Measurements from ENCODE around the gene ZBED5.

ZBED5 gene

GRCh38 chr11:10881892-10882291 is 24.0 kb upstream of the ZBED5 start:
- FAIRE-seq (no peak), DNase-seq (ENCODE audit: insufficient read length, low spot score) (no peak)

DNA sequence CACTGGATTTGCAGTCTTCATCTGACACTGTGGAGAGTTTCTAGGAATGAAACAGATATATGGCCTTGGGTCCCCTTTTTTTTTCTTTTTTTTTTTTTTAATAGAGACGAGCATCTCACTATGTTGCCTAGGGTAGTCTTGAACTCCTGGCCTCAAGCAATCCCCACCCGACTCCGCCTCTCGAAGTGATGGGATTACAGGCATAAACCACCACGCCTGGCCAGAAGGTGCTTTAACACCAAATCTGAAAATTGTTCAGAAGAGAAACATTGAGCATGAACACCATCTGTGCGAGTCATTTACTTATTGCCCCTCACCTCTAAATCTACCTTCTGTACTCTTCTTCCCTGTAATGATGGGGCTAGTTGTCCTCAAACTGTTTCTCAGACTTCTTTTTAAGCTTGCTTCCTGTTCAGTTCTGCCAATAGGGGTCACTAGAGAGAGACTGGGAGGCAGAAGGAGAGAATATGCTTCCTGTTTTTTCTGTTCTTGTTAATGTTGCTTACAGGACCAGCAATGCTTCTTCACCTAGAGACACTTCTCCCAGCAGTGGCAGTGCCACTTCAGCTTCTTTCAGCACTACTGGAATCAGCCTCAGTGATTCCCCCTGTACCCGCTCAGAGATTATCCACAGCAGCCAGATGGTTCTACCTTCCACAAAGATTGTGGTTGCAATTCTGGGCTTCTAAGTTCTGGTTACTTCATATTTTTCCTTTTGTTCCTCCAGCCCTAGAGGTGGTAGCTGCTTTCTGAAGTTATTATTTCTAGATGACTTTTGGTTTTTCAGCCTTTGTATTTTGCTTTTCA is 20.8 kb upstream of the ZBED5 start:
- FAIRE-seq (no peak), DNase-seq (ENCODE audit: insufficient read length, low spot score) (peak; percentile 45)

DNA sequence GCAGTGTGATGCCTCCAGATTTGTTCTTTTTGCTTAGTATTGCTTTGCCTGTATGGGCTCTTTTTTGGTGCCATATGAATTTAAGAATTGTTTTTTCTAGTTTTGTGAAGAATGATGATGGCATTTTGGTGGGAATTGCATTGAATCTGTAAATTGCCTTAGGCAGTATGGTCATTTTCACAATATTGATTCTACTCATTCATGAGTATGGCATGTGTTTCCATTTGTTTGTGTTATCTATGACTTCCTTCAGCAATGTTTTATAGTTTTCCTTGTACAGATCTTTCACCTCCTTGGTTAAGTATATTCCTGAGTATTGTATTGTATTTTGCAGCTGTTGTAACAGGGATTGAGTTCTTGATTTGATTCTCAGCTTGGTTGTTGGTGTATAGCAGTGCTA is 18.3 kb upstream of the ZBED5 start:
- DNase-seq (ENCODE audit: insufficient read length, low spot score): no peak
- FAIRE-seq: peak; percentile 20

DNA sequence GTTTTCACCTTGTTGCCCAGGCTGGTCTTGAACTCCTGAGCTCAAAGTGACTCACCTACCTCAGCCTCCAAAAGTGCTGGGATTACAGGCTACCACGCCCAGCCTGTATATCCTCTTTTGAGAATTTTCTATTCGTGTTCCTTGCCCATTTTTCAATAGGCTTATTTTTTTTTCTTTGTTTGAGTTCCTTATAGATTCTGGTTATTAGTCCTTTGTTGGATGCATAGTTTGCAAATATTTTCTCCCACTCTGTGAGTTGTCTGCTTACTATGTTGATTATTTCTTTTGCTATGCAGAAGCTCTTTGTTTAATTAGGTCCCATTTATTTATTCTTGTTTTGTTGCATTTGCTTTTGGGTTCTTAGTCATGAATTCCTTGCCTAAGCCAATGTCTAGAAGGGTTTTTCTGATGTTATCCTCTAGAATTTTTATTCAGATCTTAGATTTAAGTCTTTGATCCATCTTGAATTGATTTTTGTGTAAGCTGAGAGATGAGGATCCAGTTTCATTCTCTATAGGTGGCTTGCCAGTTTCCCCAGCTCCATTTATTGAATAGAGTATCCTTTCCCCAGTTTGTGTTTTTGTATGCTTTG is 17.7 kb upstream of the ZBED5 start:
- no peak for FAIRE-seq

GRCh38 chr11:10872097-10872496 is 14.2 kb upstream of the ZBED5 start:
- DNase-seq (ENCODE audit: insufficient read length, low spot score) (no peak), FAIRE-seq (no peak)

More for the DNA sequence above, 17.7 kb upstream of the ZBED5 start:
- DNase-seq (ENCODE audit: insufficient read length, low spot score): no peak

GRCh38 chr11:10868352-10868751 is 10.5 kb upstream of the ZBED5 start:
- FAIRE-seq (no peak), DNase-seq (ENCODE audit: insufficient read length, low spot score) (no peak)

- no peak for DNase-seq (ENCODE audit: insufficient read length, low spot score)
- FAIRE-seq: peak; percentile 40
Measured at GRCh38 chr11:10866893-10867331, 9.1 kb upstream of the ZBED5 start.

- FAIRE-seq (no peak), DNase-seq (ENCODE audit: insufficient read length, low spot score) (no peak)
Measured at GRCh38 chr11:10865837-10866270, 8.0 kb upstream of the ZBED5 start.

DNA sequence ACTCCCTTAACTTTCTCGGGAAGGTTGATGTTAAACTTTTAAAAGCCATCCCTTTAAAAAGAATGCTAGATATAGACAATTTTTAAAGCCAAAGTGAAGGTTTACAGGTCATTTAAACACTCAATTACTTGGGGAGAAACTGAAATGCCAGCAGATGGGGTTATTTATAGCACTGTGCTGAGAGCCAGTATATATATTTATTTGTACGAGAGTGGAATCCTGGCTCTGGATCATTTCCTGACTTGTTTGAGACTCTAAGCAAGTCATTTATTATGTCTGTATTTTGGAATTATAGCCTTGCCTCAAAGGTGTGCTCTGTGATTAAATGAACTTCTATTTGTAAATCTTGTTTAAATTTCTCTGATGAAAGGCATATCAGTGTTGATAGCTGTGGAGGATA is 6.8 kb upstream of the ZBED5 start:
- no peak for DNase-seq (ENCODE audit: insufficient read length, low spot score)
- no peak for FAIRE-seq

- no peak for FAIRE-seq
- no peak for DNase-seq (ENCODE audit: insufficient read length, low spot score)
Measured at GRCh38 chr11:10862446-10862845, 4.6 kb upstream of the ZBED5 start.

DNA sequence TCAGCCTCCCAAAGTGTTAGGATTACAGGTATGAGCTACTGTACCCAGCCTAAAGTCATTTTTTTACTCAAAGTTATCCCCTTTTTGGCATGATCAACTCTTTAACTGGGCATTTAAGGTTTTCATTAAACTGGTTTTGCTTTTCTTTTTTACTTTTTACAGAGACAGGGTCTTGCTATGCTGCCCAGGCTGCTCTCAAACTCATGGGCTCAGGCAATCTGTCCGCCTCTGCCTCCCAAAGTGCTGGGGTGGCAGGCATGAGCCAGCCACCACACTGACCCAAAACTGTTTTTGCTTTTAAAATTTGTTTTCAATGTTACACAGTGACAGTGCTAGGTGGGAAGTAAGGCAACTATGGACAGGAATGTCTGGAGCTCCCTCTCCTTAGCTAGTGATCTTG is 3.9 kb upstream of the ZBED5 start:
- FAIRE-seq (no peak), DNase-seq (ENCODE audit: insufficient read length, low spot score) (no peak)

DNA sequence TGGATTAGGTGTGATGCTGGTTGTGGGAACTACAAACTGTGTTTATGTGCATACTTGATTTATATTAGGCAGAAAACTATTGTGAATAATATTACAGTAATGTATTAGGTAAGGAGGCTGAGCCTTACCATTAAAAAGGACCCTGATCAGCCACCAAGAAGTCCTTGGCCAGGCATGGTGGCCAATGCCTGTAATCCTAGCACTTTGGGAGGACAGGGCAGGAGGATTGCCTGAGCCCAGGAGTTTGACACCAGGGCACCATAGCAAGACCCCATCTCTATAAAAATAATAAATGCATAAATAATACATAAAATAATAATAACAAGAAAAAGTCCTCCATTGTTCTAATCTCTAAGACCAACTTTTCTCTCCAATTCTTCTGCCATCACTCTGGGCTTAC is 3.2 kb upstream of the ZBED5 start:
- FAIRE-seq (no peak), DNase-seq (ENCODE audit: insufficient read length, low spot score) (no peak)

GRCh38 chr11:10858439-10859325 is 829 bp upstream of the ZBED5 start:
- DNase-seq (ENCODE audit: insufficient read length, low spot score) (peak; percentile 15), FAIRE-seq (no peak)

GRCh38 chr11:10857459-10857708 is 469 bp downstream of the ZBED5 start:
- FAIRE-seq (no peak), DNase-seq (ENCODE audit: insufficient read length, low spot score) (no peak)

DNA sequence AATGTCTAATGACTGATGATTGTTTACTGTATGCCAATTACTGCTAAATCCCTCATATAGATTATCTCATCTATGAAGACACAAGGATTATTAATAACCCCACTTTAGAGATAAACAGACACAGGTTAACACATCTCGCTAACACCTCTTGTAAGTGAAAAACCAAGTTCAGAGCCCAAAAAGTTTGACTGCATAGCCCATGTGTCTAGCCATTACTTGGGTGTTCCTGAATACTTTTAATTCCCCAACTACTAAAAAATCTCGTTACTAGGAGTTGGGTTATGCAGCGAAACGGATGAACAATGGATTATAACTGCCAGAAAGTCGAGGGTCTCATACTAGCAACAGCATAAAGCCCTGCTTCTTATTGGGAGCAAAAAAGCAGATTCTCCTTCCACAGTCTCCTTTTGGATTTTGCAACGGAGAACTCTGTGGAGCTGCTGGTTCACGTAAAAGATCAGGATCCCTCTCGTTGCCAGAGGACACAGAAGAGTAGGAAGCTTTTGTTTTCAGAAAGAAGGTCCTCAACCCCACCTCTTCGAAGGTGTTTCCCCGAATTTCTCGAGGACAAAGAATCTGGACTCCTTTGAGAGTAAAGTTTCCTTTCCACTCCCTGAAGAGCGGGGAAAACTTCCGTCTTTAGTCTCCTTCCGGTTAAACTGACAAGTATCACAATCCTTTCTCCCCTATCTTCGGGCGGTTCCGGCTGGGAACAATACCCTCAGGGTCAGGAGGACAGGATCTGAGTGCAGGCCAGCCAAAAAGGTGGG is 979 bp downstream of the ZBED5 start:
- DNase-seq (ENCODE audit: insufficient read length, low spot score) (peak; percentile 28), FAIRE-seq (no peak)

DNA sequence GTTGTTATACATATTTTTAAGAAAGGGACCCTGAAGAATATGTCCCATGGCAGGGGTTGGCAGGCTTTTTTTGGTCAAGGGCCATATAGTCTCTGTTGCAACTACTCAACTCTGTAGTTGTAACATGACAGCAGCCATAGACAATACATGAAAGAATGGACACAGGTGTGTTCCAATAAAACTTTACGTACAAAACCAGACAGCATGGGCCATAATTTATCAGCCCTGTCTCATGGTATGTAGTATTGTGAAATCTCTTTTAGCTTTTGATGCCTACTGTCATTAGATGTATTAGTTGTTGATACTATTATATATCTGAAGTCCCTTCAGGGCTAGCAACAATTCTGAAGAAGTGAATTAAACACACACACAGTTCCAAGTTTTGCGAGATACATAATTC is 2.6 kb downstream of the ZBED5 start:
- no peak for FAIRE-seq
- DNase-seq (ENCODE audit: insufficient read length, low spot score): no peak

GRCh38 chr11:10847960-10848860 is 9.6 kb downstream of the ZBED5 start:
- FAIRE-seq (no peak), DNase-seq (ENCODE audit: insufficient read length, low spot score) (no peak)

DNA sequence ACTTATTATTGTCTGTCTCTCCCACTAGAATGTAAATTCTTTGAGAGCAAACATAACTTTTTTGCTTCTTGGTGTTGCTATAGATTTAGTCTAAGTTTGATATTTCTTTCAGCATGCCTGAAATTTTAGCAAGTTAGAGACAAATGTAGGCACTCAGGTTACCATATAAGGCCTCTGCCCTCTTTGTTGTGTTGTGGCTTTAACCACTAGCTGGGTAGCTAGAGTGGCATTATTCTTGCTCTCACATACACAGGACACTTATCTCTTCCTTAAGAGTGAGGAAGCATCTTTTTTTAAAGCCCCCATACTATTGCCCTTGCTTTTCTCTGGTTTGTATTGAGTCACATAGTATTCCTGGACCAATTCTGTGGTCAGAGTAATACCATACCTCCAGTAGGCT is 11.2 kb downstream of the ZBED5 start:
- DNase-seq (ENCODE audit: insufficient read length, low spot score): no peak
- no peak for FAIRE-seq

GRCh38 chr11:10845589-10845988 is 12.3 kb downstream of the ZBED5 start:
- FAIRE-seq: no peak
- DNase-seq (ENCODE audit: insufficient read length, low spot score): no peak

DNA sequence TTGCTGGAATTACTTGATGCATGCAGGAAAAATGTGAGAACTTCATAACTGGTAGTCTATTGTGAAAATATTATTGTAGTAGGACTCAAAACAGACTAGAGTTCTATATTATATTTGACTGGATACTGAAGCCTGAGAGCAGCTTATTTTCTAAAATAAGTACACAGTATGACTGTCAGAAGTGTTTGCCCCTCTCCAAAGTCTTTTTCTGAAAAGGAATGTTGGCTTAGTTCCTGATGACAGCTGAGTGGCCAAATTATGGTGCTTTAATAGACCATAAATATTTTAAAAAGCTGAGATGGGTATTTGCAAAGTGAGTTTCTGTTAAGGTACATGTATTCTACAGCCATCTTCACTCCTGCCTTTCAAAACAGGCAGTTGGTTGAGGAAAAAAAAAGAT is 13.1 kb downstream of the ZBED5 start:
- no peak for FAIRE-seq
- no peak for DNase-seq (ENCODE audit: insufficient read length, low spot score)
